IMR-90 (cell line): ENCODE results near the gene PGAM4. TPM values are rescaled to one million over a fixed set of nuclear protein-coding genes. Genes with fewer than 3 reads are reported as not detected.

Experiments
- ATAC-seq: fragments of 200-7000 bp; cut with Tn5 transposase; 2 replicates; pipeline ENCODE4 v1.9.1; 2020; ENCODE audit warnings: low read depth, mild to moderate bottlenecking, moderate library complexity
- BruUV-seq: library from RNA; stranded (reverse); fragments of 400-500 nt; replicated peaks from 2 replicates; lab custom pipeline; 2021; lab: Mats Ljungman, UMichigan
- CTCF ChIA-PET: fragments of 300-600 bp; formaldehyde crosslinking; extraction: SDS; loops from one replicate; lab custom pipeline; 2021; ENCODE audit warnings: antibody characterized with exemption; lab: Yijun Ruan, JAX
- POLR2A ChIA-PET: fragments of 300-600 bp; sonication (Branson Sonifier 250); formaldehyde crosslinking; loops from one replicate; lab custom pipeline; 2022; ENCODE audit warnings: antibody characterized with exemption; ENCODE audit not compliant: unreplicated experiment; lab: Charles Lee
- DNase-seq: peaks from one replicate; pipeline ENCODE4 v3.0.0; 2013
- H2AFZ ChIP-seq: replicated peaks from 2 replicates; pipeline ENCODE3; 2013; ENCODE audit warnings: low read length, mild to moderate bottlenecking; ENCODE audit not compliant: poor library complexity
- H2AK5ac ChIP-seq: 2 replicates; pipeline ENCODE4 v1.6.1; 2013; ENCODE audit warnings: low read depth, low read length, inconsistent platforms
- H2AK9ac ChIP-seq: replicated peaks from 2 replicates; pipeline ENCODE3; 2013; ENCODE audit warnings: mild to moderate bottlenecking, low read depth, low read length, moderate library complexity; ENCODE audit not compliant: poor library complexity
- H2BK120ac ChIP-seq: 2 replicates; pipeline ENCODE4 v1.6.1; 2013; ENCODE audit warnings: low read depth, low read length, inconsistent platforms
- H2BK15ac ChIP-seq: 3 replicates; pipeline ENCODE4 v1.6.1; 2013; ENCODE audit warnings: low read depth, low read length, inconsistent platforms
- H2BK20ac ChIP-seq: 2 replicates; pipeline ENCODE4 v1.6.1; 2013; ENCODE audit warnings: low read depth, mild to moderate bottlenecking, inconsistent platforms, low read length, moderate library complexity
- H2BK5ac ChIP-seq: 2 replicates; pipeline ENCODE4 v1.6.1; 2013; ENCODE audit warnings: mild to moderate bottlenecking, low read depth, low read length, inconsistent platforms; ENCODE audit not compliant: poor library complexity, severe bottlenecking
- H3K14ac ChIP-seq: replicated peaks from 2 replicates; pipeline ENCODE4 v1.6.1; 2013; ENCODE audit warnings: low read depth, low read length, inconsistent platforms
- H3K18ac ChIP-seq: 2 replicates; pipeline ENCODE4 v1.6.1; 2013; ENCODE audit warnings: low read depth, low read length, control low read depth
- H3K23ac ChIP-seq: 2 replicates; pipeline ENCODE4 v1.6.1; 2013; ENCODE audit warnings: low read depth, low read length, inconsistent platforms
- H3K27ac ChIP-seq: 2 replicates; pipeline ENCODE4 v1.5.1; 2013; ENCODE audit warnings: mild to moderate bottlenecking, control low read depth, low read length; ENCODE audit not compliant: insufficient read depth
- H3K27me3 ChIP-seq: 2 replicates; pipeline ENCODE4 v1.6.1; 2013; ENCODE audit warnings: low read length; ENCODE audit not compliant: control insufficient read depth, insufficient read depth
- H3K36me3 ChIP-seq: 2 replicates; pipeline ENCODE4 v1.6.1; 2013; ENCODE audit warnings: low read length, mixed read lengths; ENCODE audit not compliant: control insufficient read depth, insufficient read depth
- H3K4ac ChIP-seq: 2 replicates; pipeline ENCODE4 v1.6.1; 2013; ENCODE audit warnings: low read depth, low read length, inconsistent platforms
- H3K4me1 ChIP-seq: 2 replicates; pipeline ENCODE4 v1.6.1; 2013; ENCODE audit warnings: low read length, mixed read lengths; ENCODE audit not compliant: control insufficient read depth, insufficient read depth
- H3K4me2 ChIP-seq: 2 replicates; pipeline ENCODE4 v1.6.1; 2013; ENCODE audit warnings: low read depth, mild to moderate bottlenecking, control low read depth, low read length, moderate library complexity
- H3K4me3 ChIP-seq: 2 replicates; pipeline ENCODE4 v1.5.1; 2013; ENCODE audit warnings: low read depth, mild to moderate bottlenecking, control low read depth, low read length, moderate library complexity; ENCODE audit not compliant: insufficient read depth
- H3K56ac ChIP-seq: 2 replicates; pipeline ENCODE4 v1.6.1; 2013; ENCODE audit warnings: low read length, inconsistent platforms; ENCODE audit not compliant: insufficient read depth; ENCODE audit errors: extremely low read depth
- H3K79me1 ChIP-seq, 2 experiments: 2 replicates each; pipeline ENCODE4 v1.6.1; 2013; ENCODE audit warnings: low read length in 2 of 2, inconsistent platforms in 1 of 2, low read depth in 1 of 2
- H3K9ac ChIP-seq: 2 replicates; pipeline ENCODE4 v1.6.1; 2013; ENCODE audit warnings: low read depth, low read length, control low read depth
- H3K9me1 ChIP-seq: 2 replicates; pipeline ENCODE4 v1.6.1; 2013; ENCODE audit warnings: low read length, inconsistent platforms; ENCODE audit not compliant: insufficient read depth
- H3K9me3 ChIP-seq: 2 replicates; pipeline ENCODE4 v1.6.1; 2013; ENCODE audit warnings: low read length; ENCODE audit not compliant: control insufficient read depth, insufficient read depth
- H4K20me1 ChIP-seq: 2 replicates; pipeline ENCODE4 v1.6.1; 2013; ENCODE audit warnings: low read length, inconsistent platforms; ENCODE audit not compliant: insufficient read depth
- H4K5ac ChIP-seq: 2 replicates; pipeline ENCODE4 v1.6.1; 2013; ENCODE audit warnings: mild to moderate bottlenecking, low read depth, low read length, control low read depth
- H4K8ac ChIP-seq, 2 experiments: 2 replicates each; pipeline ENCODE4 v1.6.1; 2013; ENCODE audit warnings: low read depth in 2 of 2, low read length in 2 of 2, control low read depth in 1 of 2, inconsistent platforms in 1 of 2
- H4K91ac ChIP-seq: 2 replicates; pipeline ENCODE4 v1.6.1; 2013; ENCODE audit warnings: low read depth, low read length, inconsistent platforms; ENCODE audit not compliant: insufficient read depth
- BHLHE40 ChIP-seq: fragments of 150-350 bp; IDR thresholded peaks from 2 replicates; pipeline ENCODE4 v1.6.1; 2016; ENCODE audit warnings: mild to moderate bottlenecking, low read depth, low read length
- CEBPB ChIP-seq: IDR thresholded peaks from 2 replicates; pipeline ENCODE4 v1.6.1; 2012; ENCODE audit warnings: low read depth, low read length, improper control_type of control experiment
- CHD1 ChIP-seq: IDR thresholded peaks from 2 replicates; pipeline ENCODE4 v1.6.1; 2012; ENCODE audit warnings: low read depth, low read length, improper control_type of control experiment
- CTCF ChIP-seq: conservative IDR thresholded peaks from 2 replicates; pipeline ENCODE4 v1.5.1; 2012; ENCODE audit warnings: mild to moderate bottlenecking, low read depth, low read length, improper control_type of control experiment
- ELK1 ChIP-seq: fragments of 150-350 bp; IDR thresholded peaks from 2 replicates; pipeline ENCODE4 v1.6.1; 2016; ENCODE audit warnings: low read depth, mild to moderate bottlenecking, low read length, moderate library complexity, borderline replicate concordance
- FOS ChIP-seq: fragments of 150-350 bp; IDR thresholded peaks from 2 replicates; pipeline ENCODE4 v1.6.1; 2016; ENCODE audit warnings: low read depth, low read length
- MAFK ChIP-seq: IDR thresholded peaks from 2 replicates; pipeline ENCODE4 v1.6.1; 2012; ENCODE audit warnings: low read depth, low read length, improper control_type of control experiment
- MAZ ChIP-seq: IDR thresholded peaks from 2 replicates; pipeline ENCODE4 v1.6.1; 2012; ENCODE audit warnings: low read depth, mild to moderate bottlenecking, low read length, improper control_type of control experiment, moderate library complexity, borderline replicate concordance
- MXI1 ChIP-seq: IDR thresholded peaks from 2 replicates; pipeline ENCODE4 v1.6.1; 2012; ENCODE audit warnings: low read depth, mild to moderate bottlenecking, low read length, moderate library complexity, borderline replicate concordance
- NFE2L2 ChIP-seq: fragments of 150-350 bp; IDR thresholded peaks from 2 replicates; pipeline ENCODE4 v1.6.1; 2016; ENCODE audit warnings: low read depth, mild to moderate bottlenecking, low read length
- POLR2A ChIP-seq: IDR thresholded peaks from 2 replicates; pipeline ENCODE4 v1.6.1; 2012; ENCODE audit warnings: mild to moderate bottlenecking, low read depth, low read length
- RAD21 ChIP-seq: IDR thresholded peaks from 2 replicates; pipeline ENCODE4 v1.6.1; 2012; ENCODE audit warnings: low read length, improper control_type of control experiment
- RCOR1 ChIP-seq: IDR thresholded peaks from 2 replicates; pipeline ENCODE4 v1.6.1; 2012; ENCODE audit warnings: mild to moderate bottlenecking, low read length, improper control_type of control experiment; ENCODE audit not compliant: insufficient replicate concordance
- RFX5 ChIP-seq: IDR thresholded peaks from 2 replicates; pipeline ENCODE4 v1.8.0; 2012; ENCODE audit warnings: low read depth, mild to moderate bottlenecking, low read length, moderate library complexity
- SMC3 ChIP-seq: fragments of 150-350 bp; IDR thresholded peaks from 2 replicates; pipeline ENCODE4 v1.6.1; 2016; ENCODE audit warnings: low read depth, mild to moderate bottlenecking, antibody characterized with exemption, low read length, moderate library complexity
- WGBS, 2 experiments: methylation state at CpG; one replicate each; pipeline versions ENCODE4 v1.1.5 to v1.1.7; 2013; ENCODE audit warnings: missing lambda C conversion rate in 2 of 2; ENCODE audit not compliant: insufficient read length in 1 of 2; ENCODE audit errors: extremely low coverage in 2 of 2; 5-methylcytosine and 5-hydroxymethylcytosine counted together
- dilution Hi-C: fragments of 300-500 bp; cut with HindIII; formaldehyde crosslinking; loops from one replicate; pipeline ENCODE4 v1.14.3; 2018; ENCODE audit warnings: low sequenced_read_pairs; ENCODE audit not compliant: unreplicated experiment
- in situ Hi-C: fragments of 300-500 bp; cut with MboI; formaldehyde crosslinking; loops from 3 replicates; pipeline ENCODE4 v1.14.3; 2019; ENCODE audit warnings: low sequenced_read_pairs, inconsistent platforms, mixed read lengths
- intact Hi-C: fragments of 100-400 bp; cut with micrococcal nuclease; formaldehyde crosslinking; loops from 2 replicates; pipeline ENCODE4 v1.10.0; 2022
- polyA plus RNA-seq, 3 experiments: library from polyadenylated mRNA; depleted of rRNA; stranded (reverse); fragments of >200 nt; gene quantifications; 2 replicates each; pipeline ENCODE4 v1.2.3, GENCODE V29; 2012; ENCODE audit warnings: low replicate concordance in 1 of 3
- total RNA-seq: library from RNA; depleted of rRNA; stranded (reverse); fragments of >200 nt; gene quantifications from 2 replicates; pipeline ENCODE4 v1.2.3, GENCODE V29; 2012

The PGAM4 gene
- total and polyA plus RNA-seq, 2 of the 4 experiments (the other 2 are of a cell fraction): 0.46 to 0.72 TPM

DNA sequence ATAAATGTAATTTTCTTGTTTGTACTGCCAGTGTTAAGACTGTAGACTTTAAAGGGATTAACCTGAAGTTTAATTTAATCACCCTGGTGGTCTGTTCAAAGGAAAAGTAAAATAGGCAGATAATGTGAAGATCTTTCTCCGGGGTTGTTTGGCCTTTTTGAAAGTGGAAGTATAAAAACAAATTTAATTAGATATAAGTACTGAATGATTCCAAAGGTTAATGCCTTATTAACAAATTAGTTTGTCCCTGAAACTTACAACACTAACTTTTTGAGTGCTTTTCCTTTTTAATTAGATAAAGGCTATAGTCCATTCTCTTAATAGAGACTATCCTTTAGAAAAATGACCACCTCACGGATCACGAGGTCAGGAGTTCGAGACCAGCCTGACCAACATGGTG lies 10.4 kb upstream of the PGAM4 start:
- dilution Hi-C loops: no loop called here
- Histone ChIP-seq H3K27ac (no peak overlapping the region), H2BK15ac (no peak overlapping the region), H2AK5ac (no peak overlapping the region), H3K14ac (no peak overlapping the region), H2AFZ (no peak overlapping the region), H3K56ac (no peak overlapping the region), H2BK5ac (no peak overlapping the region), H3K9me3 (no peaks in the 10 kb centered on the region), H3K4ac (no peak overlapping the region), H4K8ac (no peak overlapping the region), H3K4me1 (no peaks in the 10 kb centered on the region), H3K23ac (no peak overlapping the region), H3K9me1 (no peaks in the 10 kb centered on the region), H3K27me3 (no peaks in the 10 kb centered on the region), H3K4me2 (no peak overlapping the region), H3K4me3 (no peak overlapping the region), H3K9ac (no peak overlapping the region), H2BK120ac (no peak overlapping the region), H2BK20ac (no peak overlapping the region), H4K20me1 (no peaks in the 10 kb centered on the region), H3K79me1 (no peaks in the 10 kb centered on the region), H3K36me3 (no peaks in the 10 kb centered on the region), H2AK9ac (no peak overlapping the region), H4K5ac (no peak overlapping the region), H4K91ac (no peak overlapping the region), H3K18ac (no peak overlapping the region)
- ChIA-PET POLR2A (no interaction called here), CTCF (interaction anchor here (0.9 kb wide), 1 partner anchor 9 kb away, joined by 3 read pairs; no protein-coding TSS in a partner anchor)
- intact Hi-C loops: no loop called here
- in situ Hi-C loops: no loop called here
- DNase-seq: no peak
- TF ChIP-seq MAZ (no peak), NFE2L2 (no peak), ELK1 (no peak), CTCF (no peak), FOS (no peak), BHLHE40 (no peak), SMC3 (no peak), CEBPB (no peak), POLR2A (no peak), MAFK (no peak), RFX5 (no peak), CHD1 (no peak), RAD21 (no peak), MXI1 (no peak), RCOR1 (no peak)
- no peak for ATAC-seq
- WGBS, 2 experiments: 100% methylated on average over 1 of the region's 4 CpGs; no CpG with 5 or more reads in 1 of the 2 experiments
- no TSS peak for BruUV-seq
